Tibial artery (tissue), 4 donors: Measurements from ENCODE around the gene FRAS1.
"Not testable (repeated sequence)": the region's sequence is repeated elsewhere in the genome, so short reads cannot be mapped to it uniquely, and the experiment has no call there.

Experiments
- DNase-seq, 2 donors: peaks; one replicate each; pipeline ENCODE4 v3.0.0-alpha.2; 2019
- H3K27ac ChIP-seq, 2 donors: fragments of 200-600 bp; sonication (generic) in 1 of 2; 1 replicate in 1 of 2; 2 replicates in 1 of 2; pipeline ENCODE4 v1.5.1; 2018 to 2019; ENCODE audit warnings: mild to moderate bottlenecking in 1 of 2
- H3K27me3 ChIP-seq, 2 donors: fragments of 200-600 bp; sonication (generic) in 1 of 2; one replicate each; pipeline versions ENCODE4 v1.5.1 to v1.6.0; 2016 to 2019
- H3K36me3 ChIP-seq, 3 donors: fragments of 200-600 bp; sonication (generic) in 2 of 3; one replicate each; pipeline ENCODE4 v1.5.1; 2016 to 2019; ENCODE audit warnings: mild to moderate bottlenecking in 2 of 3
- H3K4me1 ChIP-seq, 4 donors: fragments of 200-600 bp; sonication (generic) in 2 of 4; 1 replicate in 3 of 4; 2 replicates in 1 of 4; pipeline ENCODE4 v1.5.1; 2016 to 2019
- H3K4me3 ChIP-seq, 2 donors: fragments of 200-600 bp; sonication (generic) in 1 of 2; 1 replicate in 1 of 2; 2 replicates in 1 of 2; pipeline ENCODE4 v1.5.1; 2018 to 2019; ENCODE audit warnings: mild to moderate bottlenecking in 2 of 2
- H3K9me3 ChIP-seq, 3 donors: fragments of 200-600 bp; sonication (generic) in 1 of 3; one replicate each; pipeline ENCODE4 v1.5.1; 2016 to 2019
- CTCF ChIP-seq, 2 experiments: fragments of 200-600 bp in 1 of 2; fragments of 450-650 bp in 1 of 2; IDR thresholded peaks; one replicate each; pipeline ENCODE4 v1.5.1; 2017 to 2019; ENCODE audit warnings: antibody characterized with exemption in 2 of 2, mild to moderate bottlenecking in 1 of 2, moderate library complexity in 1 of 2
- intact Hi-C: fragments of 100-400 bp; cut with DNase I; formaldehyde crosslinking; loops from one replicate; pipeline ENCODE4 v1.15.0; 2023; ENCODE audit warnings: low total_unique reads

The FRAS1 gene

GRCh38 chr4:78244705-78245485, 187.8 kb downstream of the FRAS1 start:
- Histone ChIP-seq H3K9me3 (no peaks in the 10 kb centered on the region), H3K27me3 (no peaks in the 10 kb centered on the region), H3K4me1 (no peaks in the 10 kb centered on the region), H3K4me3 (no peak overlapping the region), H3K27ac (no peak overlapping the region), H3K36me3 (no peaks in the 10 kb centered on the region)
- intact Hi-C loops, result no loop called here
- TF ChIP-seq CTCF (IDR thresholded peaks at IDR 0.05), result no peak
- DNase-seq, result no peak

DNA sequence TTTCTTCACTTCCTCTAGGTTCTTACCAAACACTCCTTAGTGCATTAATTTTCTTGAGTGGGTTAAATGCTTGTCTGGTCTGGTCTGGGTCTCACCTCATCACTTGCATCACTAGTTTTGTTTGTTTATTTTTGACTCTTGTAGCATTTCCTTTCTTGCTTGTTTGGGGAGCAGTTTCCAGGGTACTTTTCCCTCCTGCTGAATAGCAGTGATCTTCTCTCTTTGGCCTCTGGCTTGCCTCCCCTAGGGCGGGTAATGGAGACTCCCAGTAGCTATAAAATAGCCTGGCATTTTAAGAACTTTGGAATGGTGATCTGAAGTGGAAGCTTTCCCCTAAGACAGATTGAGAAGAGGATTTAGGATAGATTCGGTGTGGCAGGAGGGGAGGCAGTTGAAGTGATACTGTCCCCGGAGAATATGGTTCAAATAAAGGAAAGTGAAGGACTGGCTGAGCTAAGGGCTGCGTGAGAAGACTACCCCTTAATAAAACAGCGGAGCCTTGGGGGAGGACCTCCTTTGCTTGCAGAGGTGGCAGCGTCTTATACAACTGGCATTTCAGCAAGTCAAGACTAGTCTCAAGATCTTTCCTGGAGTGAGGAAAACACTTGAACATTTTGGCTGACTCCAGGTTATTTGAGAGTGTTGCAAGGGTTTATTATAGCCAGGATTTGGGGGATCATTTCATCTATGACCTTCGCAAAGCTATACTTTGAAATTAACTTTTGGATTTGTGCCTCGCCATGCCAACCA, 190.6 kb downstream of the FRAS1 start:
- Histone ChIP-seq H3K4me1 (no peaks in the 10 kb centered on the region), H3K27ac (no peak overlapping the region), H3K4me3 (no peak overlapping the region), H3K36me3 (no peaks in the 10 kb centered on the region), H3K27me3 (no peaks in the 10 kb centered on the region), H3K9me3 (no peaks in the 10 kb centered on the region)
- no peak for DNase-seq
- TF ChIP-seq CTCF (IDR thresholded peaks at IDR 0.05), result no peak
- intact Hi-C loops, result no loop called here

DNA sequence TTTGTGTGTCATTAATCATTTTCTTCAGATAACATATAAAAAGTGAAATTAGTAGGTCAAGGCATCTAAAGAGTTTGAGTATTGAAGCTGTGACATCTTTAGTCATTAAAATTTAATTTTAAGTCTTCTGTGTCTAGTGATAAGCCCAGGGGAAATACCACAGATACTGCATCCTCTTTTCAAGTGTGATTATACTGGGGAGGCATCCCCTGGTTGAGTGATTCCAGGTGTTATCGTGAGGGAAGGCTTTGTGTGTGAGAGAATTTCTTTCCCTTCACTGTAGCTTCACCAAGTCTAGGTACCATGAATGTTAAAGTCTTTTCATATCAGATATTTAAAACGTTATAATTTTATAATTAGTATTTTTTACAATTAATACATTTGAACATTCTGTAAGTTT, 193.4 kb downstream of the FRAS1 start:
- Histone ChIP-seq H3K27me3 (no peaks in the 10 kb centered on the region), H3K4me1 (no peaks in the 10 kb centered on the region), H3K27ac (no peak overlapping the region), H3K4me3 (no peak overlapping the region), H3K36me3 (no peaks in the 10 kb centered on the region), H3K9me3 (no peaks in the 10 kb centered on the region)
- intact Hi-C loops, result no loop called here
- TF ChIP-seq CTCF (IDR thresholded peaks at IDR 0.05), result no peak
- no peak for DNase-seq

DNA sequence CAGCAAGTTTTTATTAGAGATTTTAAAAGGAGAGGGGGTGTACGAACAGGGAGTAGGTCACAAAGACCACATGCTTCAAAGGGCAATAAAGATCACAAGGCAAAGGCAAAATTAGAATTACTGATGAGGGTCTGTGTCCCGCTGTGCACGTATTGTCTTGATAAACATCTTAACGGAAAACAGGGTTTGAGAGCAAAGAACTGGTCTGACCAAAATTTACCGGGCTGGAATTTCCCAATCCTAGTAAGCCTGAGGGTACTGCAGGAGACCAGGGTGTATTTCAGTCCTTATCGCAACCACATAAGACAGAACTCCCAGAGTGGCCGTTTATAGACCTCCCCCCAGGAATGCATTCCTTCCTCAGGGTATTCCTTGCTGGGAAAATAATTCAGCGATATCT, 195.7 kb downstream of the FRAS1 start:
- H3K36me3 ChIP-seq, intact Hi-C loops, H3K9me3 ChIP-seq, H3K27ac ChIP-seq, H3K27me3 ChIP-seq, DNase-seq, H3K4me3 ChIP-seq, H3K4me1 ChIP-seq: not testable (repeated sequence)

DNA sequence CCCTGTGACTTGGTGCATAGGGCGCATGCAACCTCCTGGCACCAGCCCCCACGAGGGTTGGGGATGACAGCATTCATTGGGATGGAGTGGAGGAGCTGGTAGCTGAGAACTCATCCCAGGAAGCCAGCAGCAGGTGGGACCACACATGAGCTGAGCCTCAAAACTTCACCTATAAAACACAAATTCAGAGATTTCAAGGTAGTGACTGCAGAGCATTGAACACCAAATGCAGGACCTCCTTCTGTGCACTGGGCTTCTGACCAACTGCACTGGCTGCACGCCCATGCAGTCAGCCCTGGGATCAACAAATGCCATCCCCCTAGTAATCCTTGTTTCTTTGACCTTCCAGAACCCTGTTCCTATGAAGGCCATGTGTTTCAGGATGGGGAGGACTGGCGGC, 197.8 kb downstream of the FRAS1 start:
- H3K4me1 ChIP-seq, result no peaks in the 10 kb centered on the region
- no peak overlapping the region for H3K4me3 ChIP-seq
- intact Hi-C loops, result no loop called here
- no peak overlapping the region for H3K27ac ChIP-seq
- H3K27me3 ChIP-seq, result no peaks in the 10 kb centered on the region
- no peak for DNase-seq
- no peaks in the 10 kb centered on the region for H3K9me3 ChIP-seq
- H3K36me3 ChIP-seq, result no peaks in the 10 kb centered on the region
- TF ChIP-seq CTCF (IDR thresholded peaks at IDR 0.05), result no peak

GRCh38 chr4:78265006-78265405, 207.9 kb downstream of the FRAS1 start:
- H3K36me3 ChIP-seq, result no peaks in the 10 kb centered on the region
- TF ChIP-seq CTCF (IDR thresholded peaks at IDR 0.05), result no peak
- H3K27me3 ChIP-seq, result no peaks in the 10 kb centered on the region
- no peaks in the 10 kb centered on the region for H3K4me1 ChIP-seq
- no peak for DNase-seq
- peaks cover 0 to 8% (median 4%) of the 10 kb centered on the region in 3 donors for H3K9me3 ChIP-seq
- intact Hi-C loops, result no loop called here
- H3K4me3 ChIP-seq, result no peak overlapping the region
- H3K27ac ChIP-seq, result no peak overlapping the region
